ENCODE results near the gene LHX1. TPM values are rescaled to one million over a fixed set of nuclear protein-coding genes. Genes with fewer than 3 reads are reported as not detected.
A peak's percentile ranks its signal among the peaks of the same experiment; 100 is the strongest.

Gene LHX1
- total RNA-seq, 1 donor from 2014 or later, result 2.7 TPM

GRCh38 chr17:36919407-36919968 lies 17.8 kb upstream of the LHX1 start:
- DNase-seq (ENCODE audit: extremely low spot score, unreplicated experiment), result no peak
- no peaks in the 10 kb centered on the region for H3K9me3 Mint-ChIP-seq
- H3K36me3 Mint-ChIP-seq, result no peaks in the 10 kb centered on the region
- no peak overlapping the region for H3K4me3 Mint-ChIP-seq
- TF ChIP-seq CTCF (conservative IDR thresholded peaks at IDR 0.05), result no peak
- H3K4me1 Mint-ChIP-seq (ENCODE audit: unreplicated experiment), result peaks cover 54% of the 10 kb centered on the region
- peaks cover 15% of the 10 kb centered on the region for H3K27me3 Mint-ChIP-seq
- H3K27ac Mint-ChIP-seq, result no peak overlapping the region

- no peaks in the 10 kb centered on the region for H3K36me3 Mint-ChIP-seq
- H3K4me3 Mint-ChIP-seq, result peak overlapping the region; percentile 53
- no peak for TF ChIP-seq CTCF (conservative IDR thresholded peaks at IDR 0.05)
- no peaks in the 10 kb centered on the region for H3K9me3 Mint-ChIP-seq
- peaks cover 15% of the 10 kb centered on the region for H3K27me3 Mint-ChIP-seq
- H3K27ac Mint-ChIP-seq, result peak overlapping the region; percentile 83
- DNase-seq (ENCODE audit: extremely low spot score, unreplicated experiment), result no peak
- peaks cover 54% of the 10 kb centered on the region for H3K4me1 Mint-ChIP-seq (ENCODE audit: unreplicated experiment)
Measured at GRCh38 chr17:36920032-36921005, 17.0 kb upstream of the LHX1 start.

GRCh38 chr17:36921095-36921851 lies 16.0 kb upstream of the LHX1 start:
- no peak for TF ChIP-seq CTCF (conservative IDR thresholded peaks at IDR 0.05)
- peaks cover 59% of the 10 kb centered on the region for H3K4me1 Mint-ChIP-seq (ENCODE audit: unreplicated experiment)
- H3K27ac Mint-ChIP-seq, result peak overlapping the region; percentile 83
- H3K36me3 Mint-ChIP-seq, result no peaks in the 10 kb centered on the region
- H3K9me3 Mint-ChIP-seq, result no peaks in the 10 kb centered on the region
- no peak for DNase-seq (ENCODE audit: extremely low spot score, unreplicated experiment)
- H3K27me3 Mint-ChIP-seq, result peaks cover 22% of the 10 kb centered on the region
- H3K4me3 Mint-ChIP-seq, result peak overlapping the region; percentile 59

- Mint-ChIP-seq H3K4me3 (no peak overlapping the region), H3K36me3 (no peaks in the 10 kb centered on the region), H3K27ac (no peak overlapping the region), H3K27me3 (peaks cover 28% of the 10 kb centered on the region), H3K9me3 (no peaks in the 10 kb centered on the region), H3K4me1 (ENCODE audit: unreplicated experiment) (peaks cover 63% of the 10 kb centered on the region)
- TF ChIP-seq CTCF (conservative IDR thresholded peaks at IDR 0.05), result no peak
- DNase-seq (ENCODE audit: extremely low spot score, unreplicated experiment), result no peak
Measured at GRCh38 chr17:36922175-36922574, 15.1 kb upstream of the LHX1 start.

GRCh38 chr17:36923814-36924221 lies 13.5 kb upstream of the LHX1 start:
- no peak for TF ChIP-seq CTCF (conservative IDR thresholded peaks at IDR 0.05)
- H3K27me3 Mint-ChIP-seq, result peaks cover 45% of the 10 kb centered on the region
- H3K4me1 Mint-ChIP-seq (ENCODE audit: unreplicated experiment), result peaks cover 64% of the 10 kb centered on the region
- H3K27ac Mint-ChIP-seq, result peak overlapping the region; percentile 53
- no peaks in the 10 kb centered on the region for H3K36me3 Mint-ChIP-seq
- no peak overlapping the region for H3K4me3 Mint-ChIP-seq
- H3K9me3 Mint-ChIP-seq, result no peaks in the 10 kb centered on the region
- no peak for DNase-seq (ENCODE audit: extremely low spot score, unreplicated experiment)

Measured in type B pancreatic cell (in vitro differentiated cells).